GM12878 (cell line): ENCODE data around the gene SCN4A.
A peak's percentile ranks its signal among the peaks of the same experiment; 100 is the strongest.

Experiments used
- POLR2A ChIP-seq: IDR thresholded peaks from 2 replicates; pipeline ENCODE4 v1.6.1; 2011; ENCODE audit warnings: low read depth, mild to moderate bottlenecking, low read length
- SIX5 ChIP-seq: IDR thresholded peaks from 2 replicates; pipeline ENCODE4 v1.6.1; 2011; ENCODE audit warnings: mild to moderate bottlenecking, low read depth, low read length, moderate library complexity; ENCODE audit not compliant: severe bottlenecking
- YY1 ChIP-seq: IDR thresholded peaks from 2 replicates; pipeline ENCODE4 v1.6.1; 2011; ENCODE audit warnings: low read depth, mild to moderate bottlenecking, low read length
- TF ChIP-seq, protein P1 (sequence below), 3 experiments: IDR thresholded peaks in 2 of 3; conservative IDR thresholded peaks in 1 of 3; 2 replicates each; pipeline ENCODE4 v1.5.1; 2011; ENCODE audit warnings: low read depth in 3 of 3, low read length in 3 of 3, mild to moderate bottlenecking in 3 of 3, control low read depth in 2 of 3, moderate library complexity in 2 of 3, inconsistent platforms in 1 of 3, mixed read lengths in 1 of 3; ENCODE audit not compliant: control insufficient read depth in 2 of 3, insufficient read depth in 1 of 3; ENCODE audit errors: extremely low read depth in 1 of 3

DNA sequence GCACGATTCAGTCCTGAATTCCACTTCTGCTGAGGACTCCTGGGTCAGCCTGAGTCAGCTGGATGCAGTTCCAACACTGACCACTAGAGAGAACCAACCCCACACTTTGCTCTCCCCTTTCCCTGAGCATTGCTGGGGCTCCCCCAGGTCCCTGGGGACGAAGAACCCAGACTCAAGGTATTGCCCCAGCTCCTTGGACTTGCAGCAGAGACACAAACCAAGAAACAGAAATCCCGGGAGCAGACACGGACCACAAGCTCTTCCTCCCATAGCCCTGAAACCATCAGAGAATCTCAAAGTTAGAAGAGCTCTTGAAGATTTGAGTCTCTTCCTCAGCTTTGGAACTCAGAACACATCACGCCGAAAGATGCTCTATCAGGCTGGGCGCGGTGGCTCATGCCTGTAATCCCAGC is 53.4 kb downstream of the SCN4A start:
- TF ChIP-seq, protein P1, sequence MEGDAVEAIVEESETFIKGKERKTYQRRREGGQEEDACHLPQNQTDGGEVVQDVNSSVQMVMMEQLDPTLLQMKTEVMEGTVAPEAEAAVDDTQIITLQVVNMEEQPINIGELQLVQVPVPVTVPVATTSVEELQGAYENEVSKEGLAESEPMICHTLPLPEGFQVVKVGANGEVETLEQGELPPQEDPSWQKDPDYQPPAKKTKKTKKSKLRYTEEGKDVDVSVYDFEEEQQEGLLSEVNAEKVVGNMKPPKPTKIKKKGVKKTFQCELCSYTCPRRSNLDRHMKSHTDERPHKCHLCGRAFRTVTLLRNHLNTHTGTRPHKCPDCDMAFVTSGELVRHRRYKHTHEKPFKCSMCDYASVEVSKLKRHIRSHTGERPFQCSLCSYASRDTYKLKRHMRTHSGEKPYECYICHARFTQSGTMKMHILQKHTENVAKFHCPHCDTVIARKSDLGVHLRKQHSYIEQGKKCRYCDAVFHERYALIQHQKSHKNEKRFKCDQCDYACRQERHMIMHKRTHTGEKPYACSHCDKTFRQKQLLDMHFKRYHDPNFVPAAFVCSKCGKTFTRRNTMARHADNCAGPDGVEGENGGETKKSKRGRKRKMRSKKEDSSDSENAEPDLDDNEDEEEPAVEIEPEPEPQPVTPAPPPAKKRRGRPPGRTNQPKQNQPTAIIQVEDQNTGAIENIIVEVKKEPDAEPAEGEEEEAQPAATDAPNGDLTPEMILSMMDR (IDR thresholded peaks at IDR 0.05 in 2 of 3, conservative IDR thresholded peaks at IDR 0.05 in 1 of 3; ENCODE audit: control insufficient read depth in 2 of 3, extremely low read depth in 1 of 3, insufficient read depth in 1 of 3, low read depth in 3 of 3, low read length in 3 of 3) = peak; percentile 92 to 97 (median 94)
- peak; percentile 55; the same call in 1 of the 2 replicates for TF ChIP-seq YY1
- no peak for TF ChIP-seq POLR2A
- TF ChIP-seq SIX5 = no peak
